Measurements from ENCODE around the gene SCG3.

Gene SCG3

DNA sequence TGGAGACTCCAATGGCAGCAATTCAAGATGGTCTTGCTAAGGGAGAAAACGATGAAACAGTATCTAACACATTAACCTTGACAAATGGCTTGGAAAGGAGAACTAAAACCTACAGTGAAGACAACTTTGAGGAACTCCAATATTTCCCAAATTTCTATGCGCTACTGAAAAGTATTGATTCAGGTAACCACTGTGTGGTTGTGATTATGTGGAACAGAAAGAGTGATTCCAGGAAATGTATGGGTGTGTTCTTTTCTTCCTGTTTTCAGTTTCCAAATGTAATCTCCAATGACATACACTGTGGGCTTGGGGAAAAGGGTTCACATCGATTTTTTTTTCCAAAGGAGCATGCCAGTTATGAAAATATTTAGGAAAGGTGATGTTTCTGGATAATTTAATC is 10.9 kb downstream of the SCG3 start:
- Mint-ChIP-seq H3K27me3 (ENCODE audit: low read depth) (peaks cover 26% of the 10 kb centered on the region), H3K4me1 (no peaks in the 10 kb centered on the region), H3K27ac (no peak overlapping the region), H3K9me3 (no peaks in the 10 kb centered on the region), H3K4me3 (no peak overlapping the region), H3K36me3 (ENCODE audit: low read depth) (no peaks in the 10 kb centered on the region)
- TF ChIP-seq, protein P1, sequence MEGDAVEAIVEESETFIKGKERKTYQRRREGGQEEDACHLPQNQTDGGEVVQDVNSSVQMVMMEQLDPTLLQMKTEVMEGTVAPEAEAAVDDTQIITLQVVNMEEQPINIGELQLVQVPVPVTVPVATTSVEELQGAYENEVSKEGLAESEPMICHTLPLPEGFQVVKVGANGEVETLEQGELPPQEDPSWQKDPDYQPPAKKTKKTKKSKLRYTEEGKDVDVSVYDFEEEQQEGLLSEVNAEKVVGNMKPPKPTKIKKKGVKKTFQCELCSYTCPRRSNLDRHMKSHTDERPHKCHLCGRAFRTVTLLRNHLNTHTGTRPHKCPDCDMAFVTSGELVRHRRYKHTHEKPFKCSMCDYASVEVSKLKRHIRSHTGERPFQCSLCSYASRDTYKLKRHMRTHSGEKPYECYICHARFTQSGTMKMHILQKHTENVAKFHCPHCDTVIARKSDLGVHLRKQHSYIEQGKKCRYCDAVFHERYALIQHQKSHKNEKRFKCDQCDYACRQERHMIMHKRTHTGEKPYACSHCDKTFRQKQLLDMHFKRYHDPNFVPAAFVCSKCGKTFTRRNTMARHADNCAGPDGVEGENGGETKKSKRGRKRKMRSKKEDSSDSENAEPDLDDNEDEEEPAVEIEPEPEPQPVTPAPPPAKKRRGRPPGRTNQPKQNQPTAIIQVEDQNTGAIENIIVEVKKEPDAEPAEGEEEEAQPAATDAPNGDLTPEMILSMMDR (IDR thresholded peaks at IDR 0.05; ENCODE audit: unreplicated experiment in 3 of 3), result no peak

DNA sequence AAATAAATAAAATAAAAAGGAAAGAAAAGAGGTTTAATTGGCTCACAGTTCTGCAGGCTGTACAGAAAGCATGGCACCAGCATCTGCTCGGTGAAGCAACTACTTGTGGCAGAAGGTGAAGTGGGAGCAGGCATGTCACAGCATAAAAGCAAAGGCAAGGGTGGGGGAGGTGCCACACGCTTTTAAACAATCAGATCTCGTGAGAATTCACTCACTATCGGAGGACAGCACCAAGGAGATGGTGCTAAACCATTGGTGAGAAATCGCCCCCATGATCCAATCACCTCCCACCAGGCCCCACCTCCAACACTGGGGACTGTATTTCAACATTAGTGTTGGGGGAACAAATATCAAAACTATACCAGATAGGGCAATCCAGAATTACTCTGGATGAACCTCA is 15.3 kb downstream of the SCG3 start:
- Mint-ChIP-seq H3K27ac (no peak overlapping the region), H3K4me1 (no peaks in the 10 kb centered on the region), H3K27me3 (ENCODE audit: low read depth) (peaks cover 20% of the 10 kb centered on the region), H3K9me3 (no peaks in the 10 kb centered on the region), H3K4me3 (no peak overlapping the region), H3K36me3 (ENCODE audit: low read depth) (no peaks in the 10 kb centered on the region)
- TF ChIP-seq, protein P1 (IDR thresholded peaks at IDR 0.05; ENCODE audit: unreplicated experiment in 3 of 3), result no peak

DNA sequence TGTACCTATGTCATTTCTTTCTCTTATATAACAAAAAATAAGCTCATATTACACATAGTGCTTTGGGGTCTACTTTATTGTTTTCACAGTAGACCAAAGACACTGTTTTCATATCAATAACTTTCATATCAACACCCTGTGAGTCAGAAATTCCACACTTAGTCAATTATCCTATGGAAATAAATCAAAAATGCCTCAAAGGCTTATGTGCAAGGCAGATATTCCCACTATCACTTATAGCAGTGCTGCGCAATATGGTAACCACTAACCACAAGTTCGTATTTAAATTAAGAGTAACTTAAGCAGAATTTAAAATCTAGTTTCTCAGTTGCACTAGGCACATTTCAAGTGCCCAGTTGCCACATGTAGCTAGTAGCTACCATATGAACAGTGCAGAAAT is 15.9 kb downstream of the SCG3 start:
- Mint-ChIP-seq H3K4me1 (no peaks in the 10 kb centered on the region), H3K27ac (no peak overlapping the region), H3K36me3 (ENCODE audit: low read depth) (no peaks in the 10 kb centered on the region), H3K9me3 (no peaks in the 10 kb centered on the region), H3K4me3 (no peak overlapping the region), H3K27me3 (ENCODE audit: low read depth) (peaks cover 18% of the 10 kb centered on the region)
- TF ChIP-seq, protein P1 (IDR thresholded peaks at IDR 0.05; ENCODE audit: unreplicated experiment in 3 of 3), result no peak

DNA sequence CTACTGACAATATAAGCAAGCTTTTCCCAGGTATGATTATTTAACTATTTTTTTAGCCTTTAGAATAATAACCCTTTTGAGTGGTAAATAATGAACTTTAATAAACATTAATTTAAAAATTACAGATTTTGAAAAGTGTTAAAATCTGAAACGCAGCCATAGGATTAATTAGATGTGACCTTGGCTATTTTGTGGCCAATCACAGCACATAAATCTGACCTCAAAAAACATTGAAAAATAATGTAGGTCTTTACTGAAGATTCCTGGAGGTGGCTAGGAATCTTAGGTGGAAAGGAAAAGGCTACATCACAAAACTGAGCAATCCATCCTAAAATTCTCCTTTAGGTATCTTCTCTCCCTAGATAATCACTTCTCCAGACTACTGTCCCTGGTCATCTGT is 18.1 kb downstream of the SCG3 start:
- Mint-ChIP-seq H3K27me3 (ENCODE audit: low read depth) (peaks cover 9% of the 10 kb centered on the region), H3K9me3 (no peaks in the 10 kb centered on the region), H3K4me3 (no peak overlapping the region), H3K27ac (no peak overlapping the region), H3K4me1 (no peaks in the 10 kb centered on the region), H3K36me3 (ENCODE audit: low read depth) (no peaks in the 10 kb centered on the region)
- TF ChIP-seq, protein P1 (IDR thresholded peaks at IDR 0.05; ENCODE audit: unreplicated experiment in 3 of 3), result no peak

DNA sequence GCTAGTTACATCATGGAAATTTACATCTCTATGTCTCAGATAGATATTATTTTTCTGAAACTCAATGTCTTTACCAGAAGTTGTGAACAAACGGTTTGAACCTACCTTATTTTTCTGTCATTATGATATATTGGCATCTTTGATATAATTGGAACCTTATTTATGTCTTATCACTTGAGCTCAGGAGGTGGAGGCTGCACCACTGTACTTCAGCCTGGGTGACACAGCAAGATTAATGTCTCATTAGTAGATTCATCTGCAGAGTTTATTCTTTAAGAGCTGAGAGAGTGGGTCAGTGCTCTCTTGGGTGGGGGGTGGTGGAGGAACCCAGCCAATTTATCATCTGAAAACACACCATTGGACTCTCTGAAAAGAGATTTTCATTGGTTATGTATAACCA is 21.4 kb downstream of the SCG3 start:
- H3K4me1 Mint-ChIP-seq, result peaks cover 2% of the 10 kb centered on the region
- H3K9me3 Mint-ChIP-seq, result no peaks in the 10 kb centered on the region
- H3K4me3 Mint-ChIP-seq, result no peak overlapping the region
- H3K36me3 Mint-ChIP-seq (ENCODE audit: low read depth), result no peaks in the 10 kb centered on the region
- TF ChIP-seq, protein P1 (IDR thresholded peaks at IDR 0.05; ENCODE audit: unreplicated experiment in 3 of 3), result no peak
- peaks cover 9% of the 10 kb centered on the region for H3K27me3 Mint-ChIP-seq (ENCODE audit: low read depth)
- H3K27ac Mint-ChIP-seq, result no peak overlapping the region

DNA sequence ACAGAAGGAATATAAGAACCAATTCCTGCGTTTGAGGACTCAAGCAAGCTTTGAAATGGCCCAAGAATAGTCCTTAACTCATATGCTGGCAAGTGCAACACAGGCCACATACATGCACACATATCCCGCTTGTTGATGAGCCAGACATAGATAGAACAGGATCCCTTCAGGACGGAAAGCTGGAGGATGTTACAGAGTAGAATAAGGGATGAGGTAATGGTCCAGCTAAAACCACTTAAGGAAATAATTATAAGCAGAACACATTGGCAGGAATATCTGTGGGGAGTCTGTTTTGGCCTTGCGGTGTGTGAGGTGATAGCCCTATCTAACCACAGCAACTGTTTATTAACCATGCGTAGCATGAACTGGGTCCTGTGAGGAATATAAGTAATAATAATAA is 25.0 kb downstream of the SCG3 start:
- H3K9me3 Mint-ChIP-seq, result no peaks in the 10 kb centered on the region
- H3K27ac Mint-ChIP-seq, result no peak overlapping the region
- no peak overlapping the region for H3K4me3 Mint-ChIP-seq
- peaks cover 3% of the 10 kb centered on the region for H3K27me3 Mint-ChIP-seq (ENCODE audit: low read depth)
- no peaks in the 10 kb centered on the region for H3K36me3 Mint-ChIP-seq (ENCODE audit: low read depth)
- TF ChIP-seq, protein P1 (IDR thresholded peaks at IDR 0.05; ENCODE audit: unreplicated experiment in 3 of 3), result no peak
- H3K4me1 Mint-ChIP-seq, result peaks cover 7% of the 10 kb centered on the region
